Breast epithelium (tissue), 3 donors: ENCODE measurements around the gene TAF4B.
"Not testable (repeated sequence)": the region's sequence is repeated elsewhere in the genome, so short reads cannot be mapped to it uniquely, and the experiment has no call there.

Experiments
- CTCF ChIP-seq, 3 donors: fragments of 450-650 bp; IDR thresholded peaks; one replicate each; pipeline ENCODE4 v1.5.1; 2016 to 2017; ENCODE audit warnings: antibody characterized with exemption in 3 of 3, mild to moderate bottlenecking in 3 of 3, moderate library complexity in 3 of 3
- POLR2A ChIP-seq: fragments of 450-650 bp; IDR thresholded peaks from one replicate; pipeline ENCODE4 v1.6.1; 2016; ENCODE audit warnings: antibody characterized with exemption, mild to moderate bottlenecking, moderate library complexity

- TF ChIP-seq CTCF (IDR thresholded peaks at IDR 0.05); POLR2A: not testable (repeated sequence)
These were observed 16.1 kb downstream of the TAF4B start for GRCh38 chr18:26242392-26242791.
